ENCODE measurements around the gene COL20A1.

COL20A1 gene

GRCh38 chr20:63268256-63268655 is 24.7 kb upstream of the COL20A1 start:
- H3K4me3 ChIP-seq (ENCODE audit: low read length): no peak overlapping the region
- TF ChIP-seq ZNF274 (IDR thresholded peaks at IDR 0.05; ENCODE audit: low read depth, low read length): no peak

DNA sequence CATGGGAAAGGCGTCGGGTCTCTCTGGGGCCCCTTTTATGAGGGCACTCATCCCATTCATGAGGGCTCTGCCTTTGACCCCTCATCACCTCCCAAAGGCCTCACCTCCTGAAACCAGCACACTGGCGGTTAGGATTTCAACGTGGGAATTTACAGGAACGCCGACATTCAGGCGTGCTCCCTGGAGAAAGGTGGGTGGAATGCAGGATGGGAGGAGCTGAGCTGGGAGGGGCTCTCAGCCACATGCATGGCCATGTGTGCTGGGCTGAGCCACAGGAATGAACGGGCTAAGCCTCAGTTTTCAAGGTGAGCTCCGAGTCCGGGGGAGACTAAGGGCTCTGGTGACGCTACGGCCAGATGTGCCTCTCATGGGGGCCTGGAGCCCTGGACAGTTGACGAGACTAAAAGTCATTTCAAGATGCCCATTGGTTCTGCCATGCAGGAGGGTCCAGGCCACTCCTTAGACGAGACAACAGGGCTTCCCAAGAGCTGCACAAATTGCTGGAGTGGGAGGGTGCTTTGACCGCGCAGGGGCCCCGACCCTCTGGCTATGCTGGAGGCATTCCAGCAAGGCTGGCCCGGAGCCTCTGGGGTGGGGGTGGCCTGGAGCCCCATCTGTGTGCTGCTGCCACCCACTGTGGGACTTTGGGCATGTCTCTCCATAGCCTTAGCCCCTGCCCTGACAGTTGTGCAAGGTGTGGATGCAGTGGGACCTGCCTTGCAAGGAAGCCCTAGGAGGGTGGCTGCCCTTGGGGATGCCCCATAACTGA is 24.1 kb upstream of the COL20A1 start:
- TF ChIP-seq ZNF274 (IDR thresholded peaks at IDR 0.05; ENCODE audit: low read depth, low read length): no peak

DNA sequence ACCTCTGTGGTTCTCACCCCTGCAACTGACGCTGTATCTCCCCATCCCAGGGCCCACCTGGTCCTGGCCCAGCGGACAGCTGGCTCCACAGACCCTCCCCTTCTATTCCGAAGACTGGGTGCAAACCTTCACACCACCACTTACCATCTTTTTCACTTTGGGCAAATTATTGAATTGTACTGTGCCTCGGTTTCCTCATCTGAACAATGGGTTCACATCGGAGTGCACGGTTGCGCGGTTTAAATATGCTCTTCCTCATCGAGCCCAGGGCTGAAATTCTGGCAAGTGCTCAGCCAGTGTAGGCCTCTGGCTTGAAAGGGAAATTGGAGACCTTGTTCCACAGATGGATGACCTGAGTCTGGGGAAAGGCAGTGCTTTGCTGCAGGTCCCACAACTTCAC is 23.3 kb upstream of the COL20A1 start:
- TF ChIP-seq ZNF274 (IDR thresholded peaks at IDR 0.05; ENCODE audit: low read depth, low read length): no peak
- no peak overlapping the region for H3K4me3 ChIP-seq (ENCODE audit: low read length)

More for the DNA sequence above, 24.1 kb upstream of the COL20A1 start:
- no peak overlapping the region for H3K4me3 ChIP-seq (ENCODE audit: low read length)

DNA sequence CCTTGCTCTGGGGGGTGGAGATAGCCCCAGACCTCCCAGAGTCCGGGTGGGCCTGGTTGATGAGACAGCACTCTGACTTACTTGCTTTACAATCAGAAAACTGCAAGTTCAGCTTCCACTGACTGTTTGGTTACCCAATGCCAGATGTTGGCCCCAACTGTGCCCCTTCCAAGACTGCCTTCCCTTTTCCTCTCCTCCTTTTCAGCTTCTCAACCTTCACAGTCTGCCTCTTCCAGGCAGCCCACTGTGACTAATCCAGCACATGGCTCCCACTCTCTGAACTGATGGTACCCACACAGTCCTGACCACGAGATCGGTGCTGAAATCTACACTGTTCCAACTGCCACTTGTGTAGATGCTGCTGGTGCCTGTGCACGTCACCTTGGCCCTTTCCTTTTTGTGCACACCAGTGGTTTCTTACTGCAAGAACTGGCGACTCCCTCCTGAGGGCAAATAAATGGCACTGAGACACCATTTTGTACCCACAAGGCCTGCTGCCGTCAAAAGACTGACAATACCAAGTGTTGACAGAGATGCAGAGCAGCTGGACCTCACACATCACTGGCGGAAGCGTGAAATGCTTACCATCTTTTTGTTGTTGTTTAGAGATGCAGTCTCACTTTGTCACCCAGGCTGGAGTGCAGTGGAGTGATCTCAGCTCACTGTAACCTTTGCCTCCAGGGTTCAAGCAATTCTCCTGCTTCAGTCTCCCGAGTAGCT is 22.2 kb upstream of the COL20A1 start:
- no peak overlapping the region for H3K4me3 ChIP-seq (ENCODE audit: low read length)
- no peak for TF ChIP-seq ZNF274 (IDR thresholded peaks at IDR 0.05; ENCODE audit: low read depth, low read length)

GRCh38 chr20:63272105-63273058 is 20.6 kb upstream of the COL20A1 start, which contains the start of gene ARFGAP1:
ARFGAP1 (plus strand) TSS chr20:63272813; CDS start chr20:63275581, 2,768 bp downstream.
- H3K4me3 ChIP-seq (ENCODE audit: low read length): peak within 1 kb of the TSS; percentile 97
- TF ChIP-seq ZNF274 (IDR thresholded peaks at IDR 0.05; ENCODE audit: low read depth, low read length): no peak

- H3K4me3 ChIP-seq (ENCODE audit: low read length): peak overlapping the region; percentile 97
- TF ChIP-seq ZNF274 (IDR thresholded peaks at IDR 0.05; ENCODE audit: low read depth, low read length): no peak
These were observed 19.9 kb upstream of the COL20A1 start for GRCh38 chr20:63273059-63273579.

DNA sequence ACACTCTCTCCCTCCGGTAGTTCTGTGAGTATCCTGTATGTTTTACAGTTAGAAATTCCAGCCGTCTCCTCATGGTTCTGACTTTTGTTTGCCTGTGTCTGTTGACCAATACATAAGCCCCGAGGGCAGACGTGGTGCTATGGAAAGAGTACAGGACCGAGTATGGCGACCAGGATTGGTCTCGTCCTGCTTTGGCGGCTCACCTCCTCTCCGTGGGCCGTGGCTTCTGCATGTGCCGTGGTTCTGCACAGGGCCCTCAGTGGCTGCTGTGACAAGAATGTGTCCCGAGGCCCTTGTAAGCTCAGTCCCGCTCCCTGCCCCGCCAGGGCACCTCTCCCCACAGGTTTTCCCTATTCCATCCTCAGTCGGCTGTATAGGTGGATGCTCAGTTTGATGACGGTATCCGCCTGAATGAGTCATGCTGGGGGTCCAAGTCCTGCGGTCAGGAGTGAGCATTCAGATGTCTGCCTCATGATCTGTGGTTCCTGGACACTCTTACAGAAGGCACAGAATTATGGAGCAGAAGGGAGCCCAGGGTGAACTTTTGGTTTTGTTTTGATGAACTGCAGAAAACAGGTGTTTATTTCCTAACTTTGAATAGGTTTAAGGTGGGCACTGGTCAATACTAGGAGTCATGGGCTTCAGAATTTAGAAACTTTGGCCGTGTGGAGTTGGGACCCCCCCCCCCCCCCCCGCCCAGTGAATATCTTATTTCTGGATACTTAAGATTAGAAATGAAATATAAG is 19.2 kb upstream of the COL20A1 start:
- no peak for TF ChIP-seq ZNF274 (IDR thresholded peaks at IDR 0.05; ENCODE audit: low read depth, low read length)
- H3K4me3 ChIP-seq (ENCODE audit: low read length): peak overlapping the region; percentile 97

GRCh38 chr20:63274381-63275228 is 18.4 kb upstream of the COL20A1 start:
- TF ChIP-seq ZNF274 (IDR thresholded peaks at IDR 0.05; ENCODE audit: low read depth, low read length): no peak
- H3K4me3 ChIP-seq (ENCODE audit: low read length): no peak overlapping the region

- no peak overlapping the region for H3K4me3 ChIP-seq (ENCODE audit: low read length)
- no peak for TF ChIP-seq ZNF274 (IDR thresholded peaks at IDR 0.05; ENCODE audit: low read depth, low read length)
These were observed 17.2 kb upstream of the COL20A1 start for GRCh38 chr20:63275825-63276224.

GRCh38 chr20:63276956-63277355 is 16.0 kb upstream of the COL20A1 start:
- no peak for TF ChIP-seq ZNF274 (IDR thresholded peaks at IDR 0.05; ENCODE audit: low read depth, low read length)
- H3K4me3 ChIP-seq (ENCODE audit: low read length): no peak overlapping the region

- no peak overlapping the region for H3K4me3 ChIP-seq (ENCODE audit: low read length)
- TF ChIP-seq ZNF274 (IDR thresholded peaks at IDR 0.05; ENCODE audit: low read depth, low read length): no peak
These were observed 15.3 kb upstream of the COL20A1 start for GRCh38 chr20:63277466-63278272.

DNA sequence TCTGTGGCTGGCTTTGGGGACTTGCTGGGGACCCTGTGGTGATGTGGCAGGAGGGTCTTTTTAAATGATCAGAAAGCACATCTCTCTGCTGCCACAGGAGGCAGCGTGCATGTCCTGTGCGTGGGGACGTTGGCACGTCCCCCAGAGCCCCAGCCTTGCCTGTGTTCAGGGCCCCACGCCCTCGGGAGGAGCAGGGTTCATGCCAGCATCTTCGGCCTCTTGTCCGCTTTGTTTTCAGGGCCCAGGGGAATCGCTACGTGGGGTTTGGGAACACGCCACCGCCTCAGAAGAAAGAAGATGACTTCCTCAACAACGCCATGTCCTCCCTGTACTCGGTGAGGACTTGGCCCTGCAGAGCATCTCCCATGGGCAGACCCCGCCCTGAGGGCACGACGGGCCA is 14.3 kb upstream of the COL20A1 start:
- TF ChIP-seq ZNF274 (IDR thresholded peaks at IDR 0.05; ENCODE audit: low read depth, low read length): no peak
- no peak overlapping the region for H3K4me3 ChIP-seq (ENCODE audit: low read length)

Measured in GM08714 (cell line).